ENCODE results near the gene TAF1A.

TAF1A gene

GRCh38 chr1:222600281-222600680 is 10.5 kb upstream of the TAF1A start:
- no peak for DNase-seq (ENCODE audit: extremely low read depth in 1 of 2, low read depth in 1 of 2)

- no peak for DNase-seq (ENCODE audit: extremely low read depth in 1 of 2, low read depth in 1 of 2)
Measured at GRCh38 chr1:222596696-222597095, 7.0 kb upstream of the TAF1A start.

- DNase-seq (ENCODE audit: extremely low read depth in 1 of 2, low read depth in 1 of 2), result no peak
Measured at GRCh38 chr1:222594789-222595188, 5.1 kb upstream of the TAF1A start.

GRCh38 chr1:222592171-222592570 is 2.4 kb upstream of the TAF1A start:
- no peak for DNase-seq (ENCODE audit: extremely low read depth in 1 of 2, low read depth in 1 of 2)

GRCh38 chr1:222588135-222588534 is 1.6 kb downstream of the TAF1A start:
- no peak for DNase-seq (ENCODE audit: extremely low read depth in 1 of 2, low read depth in 1 of 2)

GRCh38 chr1:222586842-222587241 is 2.9 kb downstream of the TAF1A start:
- DNase-seq (ENCODE audit: extremely low read depth in 1 of 2, low read depth in 1 of 2), result no peak

- DNase-seq (ENCODE audit: extremely low read depth in 1 of 2, low read depth in 1 of 2), result no peak
Measured at GRCh38 chr1:222583079-222583478, 6.7 kb downstream of the TAF1A start.

- no peak for DNase-seq (ENCODE audit: extremely low read depth in 1 of 2, low read depth in 1 of 2)
Measured at GRCh38 chr1:222582099-222582774, 7.5 kb downstream of the TAF1A start.

GRCh38 chr1:222579316-222579715 is 10.4 kb downstream of the TAF1A start:
- DNase-seq (ENCODE audit: extremely low read depth in 1 of 2, low read depth in 1 of 2), result no peak

GRCh38 chr1:222570837-222571236 is 18.9 kb downstream of the TAF1A start:
- no peak for DNase-seq (ENCODE audit: extremely low read depth in 1 of 2, low read depth in 1 of 2)

- no peak for DNase-seq (ENCODE audit: extremely low read depth in 1 of 2, low read depth in 1 of 2)
Measured at GRCh38 chr1:222561656-222562055, 28.1 kb downstream of the TAF1A start.

- DNase-seq (ENCODE audit: extremely low read depth in 1 of 2, low read depth in 1 of 2), result no peak
Measured at GRCh38 chr1:222557574-222557973, 32.2 kb downstream of the TAF1A start.

GRCh38 chr1:222557148-222557547 is 32.6 kb downstream of the TAF1A start:
- DNase-seq (ENCODE audit: extremely low read depth in 1 of 2, low read depth in 1 of 2), result no peak

GRCh38 chr1:222555992-222556615 is 33.6 kb downstream of the TAF1A start:
- DNase-seq (ENCODE audit: extremely low read depth in 1 of 2, low read depth in 1 of 2), result no peak

- DNase-seq (ENCODE audit: extremely low read depth in 1 of 2, low read depth in 1 of 2), result no peak
Measured at GRCh38 chr1:222554177-222554576, 35.6 kb downstream of the TAF1A start.

- no peak for DNase-seq (ENCODE audit: extremely low read depth in 1 of 2, low read depth in 1 of 2)
Measured at GRCh38 chr1:222552882-222553281, 36.9 kb downstream of the TAF1A start.

- no peak for DNase-seq (ENCODE audit: extremely low read depth in 1 of 2, low read depth in 1 of 2)
Measured at GRCh38 chr1:222547944-222548671, 41.6 kb downstream of the TAF1A start, which contains the start of gene HHIPL2. TSS of gene HHIPL2 (minus strand) at chr1:222548104. CDS start at chr1:222548044, 60 bp downstream.

GRCh38 chr1:222547260-222547614 is 42.5 kb downstream of the TAF1A start:
- DNase-seq (ENCODE audit: extremely low read depth in 1 of 2, low read depth in 1 of 2), result no peak

GRCh38 chr1:222546548-222547259 is 43.0 kb downstream of the TAF1A start:
- no peak for DNase-seq (ENCODE audit: extremely low read depth in 1 of 2, low read depth in 1 of 2)

GRCh38 chr1:222546091-222546490 is 43.6 kb downstream of the TAF1A start:
- DNase-seq (ENCODE audit: extremely low read depth in 1 of 2, low read depth in 1 of 2), result no peak

GRCh38 chr1:222543817-222544216 is 45.9 kb downstream of the TAF1A start:
- no peak for DNase-seq (ENCODE audit: extremely low read depth in 1 of 2, low read depth in 1 of 2)

Data from activated CD8-positive, alpha-beta memory T cell treated with anti-CD3 and anti-CD28 coated beads for 1 hour (primary cell).